Measurements from ENCODE around the gene RAD51B. TPM values are rescaled to one million over a fixed set of nuclear protein-coding genes. Genes with fewer than 3 reads are reported as not detected.

RAD51B gene
- total and polyA plus RNA-seq, 4 experiments from 2014 or later, result 22.0 to 35.7 (median 31.4) TPM

DNA sequence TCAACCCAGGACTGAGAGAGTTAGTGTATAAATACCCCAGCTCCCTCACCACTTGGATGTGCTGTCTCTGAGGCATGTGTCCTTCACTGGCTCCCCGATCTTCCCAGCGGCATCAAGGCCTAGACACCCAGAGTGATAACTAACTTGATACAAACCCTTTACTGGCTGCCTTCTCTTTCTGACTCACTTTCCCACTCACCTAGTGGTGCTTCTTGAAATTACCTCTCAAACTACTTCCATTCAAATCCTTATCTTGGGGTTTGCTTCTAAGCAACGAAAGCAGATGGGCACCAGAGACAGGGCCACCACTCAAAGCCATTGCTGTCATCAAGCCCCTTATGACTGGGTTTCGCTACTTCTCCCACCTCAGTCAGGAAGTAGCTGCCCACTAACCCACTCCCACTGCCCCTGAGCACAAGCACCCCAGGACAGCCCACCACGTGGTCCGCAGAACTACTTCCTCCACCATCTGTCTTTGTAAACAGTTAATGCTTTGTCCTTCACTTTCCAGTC lies 956.1 kb downstream of the RAD51B start:
- H3K27me3 ChIP-seq (ENCODE audit: insufficient read depth, low read length), result no peaks in the 10 kb centered on the region
- CTCF ChIA-PET (ENCODE audit: partially characterized antibody), result interaction anchor here (0.6 to 6.6 kb wide), 8 partner anchors 15 to 367 kb away, joined by 3 to 46 read pairs (median 4); partner anchors contain the start of gene ZFP36L1
- Mint-ChIP-seq H3K4me3 (peak overlapping the region in 1 of 8 donors; percentile 11), H3K9me3 (peaks cover 0 to 5% (median 0%) of the 10 kb centered on the region in 8 donors), H3K4me1 (peaks cover 63 to 98% (median 77%) of the 10 kb centered on the region in 4 donors), H3K27ac (peak overlapping the region in 4 of 7 donors; percentile 6 to 48 (median 27)), H3K36me3 (peaks cover 0 to 2% of the 10 kb centered on the region in 2 donors), H3K27me3 (no peaks in the 10 kb centered on the region)
- POLR2A ChIA-PET (ENCODE audit: partially characterized antibody), result interaction anchor here (1.0 to 28.0 kb wide), 5 partner anchors 13 to 492 kb away, joined by 3 to 997 read pairs (median 5); partner anchors contain the start of gene ZFP36L1
- no peaks in the 10 kb centered on the region for H3K36me3 ChIP-seq (ENCODE audit: insufficient read depth, low read length)
- no peaks in the 10 kb centered on the region for H3K9me3 ChIP-seq (ENCODE audit: control insufficient read depth in 1 of 2, low read length in 2 of 2)
- DNase-seq, result no peak
- no peak overlapping the region for H3K4me3 ChIP-seq (ENCODE audit: low read length in 2 of 2)
- intact Hi-C loops (cut with micrococcal nuclease), result no loop called here
- H3K27ac ChIP-seq (ENCODE audit: low read depth, low read length), result no peak overlapping the region
- peaks cover 90% of the 10 kb centered on the region for H3K4me1 ChIP-seq (ENCODE audit: insufficient read depth, low read length)

DNA sequence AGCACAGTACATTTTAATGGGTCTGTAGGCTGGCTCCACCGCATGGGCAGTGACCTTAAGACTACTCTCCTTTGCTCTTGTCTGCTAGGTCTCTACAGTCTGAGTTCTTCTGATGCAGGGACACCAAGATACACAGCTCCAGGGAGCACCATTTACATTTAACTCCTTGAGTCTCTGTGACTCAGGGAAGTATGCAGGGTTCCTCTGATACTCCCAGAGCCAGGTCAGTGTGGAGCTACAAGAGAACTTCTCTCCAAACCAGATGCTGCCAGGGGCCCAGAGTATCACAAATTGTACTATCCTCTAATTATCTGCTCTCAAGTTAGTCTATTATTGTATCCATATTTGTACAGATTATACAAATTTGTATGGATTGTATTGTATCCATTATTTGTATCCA lies 958.1 kb downstream of the RAD51B start:
- peak overlapping the region in 2 of 8 donors; percentile 26 to 47 for H3K4me3 Mint-ChIP-seq
- Histone ChIP-seq H3K27ac (ENCODE audit: low read depth, low read length) (no peak overlapping the region), H3K36me3 (ENCODE audit: insufficient read depth, low read length) (no peaks in the 10 kb centered on the region), H3K9me3 (ENCODE audit: control insufficient read depth in 1 of 2, low read length in 2 of 2) (no peaks in the 10 kb centered on the region), H3K27me3 (ENCODE audit: insufficient read depth, low read length) (no peaks in the 10 kb centered on the region), H3K4me1 (ENCODE audit: insufficient read depth, low read length) (peaks cover 90% of the 10 kb centered on the region), H3K4me3 (ENCODE audit: low read length in 2 of 2) (no peak overlapping the region)
- H3K4me1 Mint-ChIP-seq, result peaks cover 60 to 99% (median 77%) of the 10 kb centered on the region in 4 donors
- ChIA-PET CTCF (ENCODE audit: partially characterized antibody) (interaction anchor here (0.8 to 9.2 kb wide), 4 partner anchors 12 to 93 kb away, joined by 3 to 83 read pairs (median 55); partner anchors contain the start of gene ZFP36L1), POLR2A (ENCODE audit: partially characterized antibody) (interaction anchor here (1.0 to 28.0 kb wide), 6 partner anchors 1 to 113 kb away, joined by 3 to 1973 read pairs (median 789); partner anchors contain the start of gene ZFP36L1)
- DNase-seq, result no peak
- intact Hi-C loops (cut with micrococcal nuclease), result no loop called here
- H3K27me3 Mint-ChIP-seq, result no peaks in the 10 kb centered on the region
- H3K9me3 Mint-ChIP-seq, result peaks cover 0 to 5% (median 0%) of the 10 kb centered on the region in 8 donors
- peaks cover 0 to 2% of the 10 kb centered on the region in 2 donors for H3K36me3 Mint-ChIP-seq
- peak overlapping the region in 5 of 7 donors; percentile 63 to 98 (median 93) for H3K27ac Mint-ChIP-seq

Other genes starting within 250 kb of the RAD51B start
- 10 to 100 TPM; 28.0 to 35.8 TPM for gene PIGH, start 219.5 kb upstream of the RAD51B start, total RNA-seq
- gene PIGH, start 219.5 kb upstream of the RAD51B start, polyA plus RNA-seq, result 10 to 100 TPM; 31.5 to 32.3 TPM
- gene ARG2, start 199.9 kb upstream of the RAD51B start, total RNA-seq, result under 1 TPM in 1 of 2 experiments, not detected in 1; 0.55 TPM
- 1 to 10 TPM; 1.3 to 1.4 TPM for gene ARG2, start 199.9 kb upstream of the RAD51B start, polyA plus RNA-seq
- 10 to 100 TPM; 71.1 to 72.6 TPM for gene VTI1B, start 145.1 kb upstream of the RAD51B start, total RNA-seq
- 10 to 100 TPM; 62.1 to 97.8 TPM for gene VTI1B, start 145.1 kb upstream of the RAD51B start, polyA plus RNA-seq
- gene RDH11, start 124.0 kb upstream of the RAD51B start, total RNA-seq, result 10 to 100 TPM; 45.2 to 46.0 TPM
- gene RDH11, start 124.0 kb upstream of the RAD51B start, polyA plus RNA-seq, result 10 to 100 TPM; 72.7 to 95.3 TPM
- gene RDH12, start 117.9 kb upstream of the RAD51B start, total RNA-seq, result not detected
- not detected for gene RDH12, start 117.9 kb upstream of the RAD51B start, polyA plus RNA-seq
- gene ZFYVE26, start 3.2 kb upstream of the RAD51B start, total RNA-seq, result 10 to 100 TPM; 35.2 to 38.1 TPM
- 1 to 10 TPM in 1 of 2 donors, under 1 TPM in 1; 0.95 to 4.2 TPM for gene ZFYVE26, start 3.2 kb upstream of the RAD51B start, polyA plus RNA-seq

Measured in CD4-positive, alpha-beta memory T cell (primary cell).